ENCODE data around the gene SEC14L5.
"Not testable (repeated sequence)": the region's sequence is repeated elsewhere in the genome, so short reads cannot be mapped to it uniquely, and the experiment has no call there.

SEC14L5 gene

DNA sequence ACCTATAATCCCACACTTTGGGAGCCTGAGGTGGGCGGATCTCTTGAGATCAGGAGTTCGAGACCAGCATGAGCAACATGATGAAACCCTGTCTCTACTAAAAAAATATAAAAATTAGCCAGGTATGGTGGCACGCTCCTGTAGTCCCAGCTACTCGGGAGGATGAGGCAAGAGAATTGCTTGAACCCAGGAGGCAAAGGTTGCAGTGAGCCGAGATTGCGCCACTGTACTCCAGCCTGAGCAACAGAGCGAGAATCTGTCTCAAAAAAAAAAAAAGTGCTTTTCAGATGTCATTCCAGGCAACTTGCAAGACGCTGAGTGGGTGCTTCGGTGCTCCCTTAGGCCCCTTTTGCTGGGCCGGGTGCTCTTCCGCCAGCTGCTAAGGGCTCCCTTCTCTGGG is 86.5 kb downstream of the SEC14L5 start:
- not testable (repeated sequence) for DNase-seq

DNA sequence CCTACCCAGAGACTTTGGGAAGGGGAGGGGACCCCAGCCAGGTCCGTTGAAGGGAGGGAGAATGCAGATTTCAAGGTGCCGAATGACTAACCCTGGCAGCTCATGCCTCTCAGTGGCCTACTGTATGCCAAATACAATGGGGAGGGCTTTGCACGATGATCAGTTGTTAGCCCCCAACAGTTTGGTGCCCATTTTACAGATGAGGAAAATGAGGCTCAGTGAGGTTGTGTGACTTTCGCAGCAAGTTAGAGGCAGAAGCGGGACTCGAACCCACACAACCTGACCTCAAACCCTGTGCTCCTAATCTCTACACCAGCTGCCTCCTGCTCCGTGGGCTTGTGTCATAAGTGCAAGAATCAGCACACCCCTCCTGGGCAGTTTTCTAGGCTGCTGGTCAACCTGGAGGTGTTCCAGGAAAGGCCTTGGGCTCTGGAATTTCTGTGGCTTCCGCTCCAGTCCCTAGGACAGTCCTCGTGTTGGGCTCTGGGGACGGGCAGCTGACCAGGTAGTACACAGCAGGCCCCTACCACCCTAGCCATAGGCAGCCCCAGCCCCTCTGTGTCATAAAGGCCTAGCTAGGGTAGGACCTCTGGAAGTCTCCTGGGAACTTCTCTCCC is 87.5 kb downstream of the SEC14L5 start:
- DNase-seq, result no peak

DNA sequence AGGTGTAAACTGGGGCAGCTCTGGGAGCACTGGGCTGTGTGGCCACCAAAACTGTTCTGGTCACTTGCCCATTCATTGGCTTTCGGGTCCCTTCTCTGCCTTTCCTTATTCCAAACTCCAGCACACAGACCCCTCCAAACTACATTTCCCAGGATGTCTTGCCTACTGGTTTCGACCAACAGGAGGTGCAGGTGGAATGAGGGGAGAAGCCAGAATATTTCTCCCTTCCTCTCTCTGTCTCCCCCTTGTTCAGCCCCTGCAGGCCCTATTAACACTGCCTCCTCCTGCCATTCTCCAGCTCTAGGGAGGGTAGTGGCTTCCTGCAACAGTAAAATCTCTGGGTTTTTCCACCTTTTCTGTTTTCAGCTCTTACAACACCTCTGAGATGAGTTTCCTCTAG is 88.8 kb downstream of the SEC14L5 start:
- DNase-seq, result no peak

DNA sequence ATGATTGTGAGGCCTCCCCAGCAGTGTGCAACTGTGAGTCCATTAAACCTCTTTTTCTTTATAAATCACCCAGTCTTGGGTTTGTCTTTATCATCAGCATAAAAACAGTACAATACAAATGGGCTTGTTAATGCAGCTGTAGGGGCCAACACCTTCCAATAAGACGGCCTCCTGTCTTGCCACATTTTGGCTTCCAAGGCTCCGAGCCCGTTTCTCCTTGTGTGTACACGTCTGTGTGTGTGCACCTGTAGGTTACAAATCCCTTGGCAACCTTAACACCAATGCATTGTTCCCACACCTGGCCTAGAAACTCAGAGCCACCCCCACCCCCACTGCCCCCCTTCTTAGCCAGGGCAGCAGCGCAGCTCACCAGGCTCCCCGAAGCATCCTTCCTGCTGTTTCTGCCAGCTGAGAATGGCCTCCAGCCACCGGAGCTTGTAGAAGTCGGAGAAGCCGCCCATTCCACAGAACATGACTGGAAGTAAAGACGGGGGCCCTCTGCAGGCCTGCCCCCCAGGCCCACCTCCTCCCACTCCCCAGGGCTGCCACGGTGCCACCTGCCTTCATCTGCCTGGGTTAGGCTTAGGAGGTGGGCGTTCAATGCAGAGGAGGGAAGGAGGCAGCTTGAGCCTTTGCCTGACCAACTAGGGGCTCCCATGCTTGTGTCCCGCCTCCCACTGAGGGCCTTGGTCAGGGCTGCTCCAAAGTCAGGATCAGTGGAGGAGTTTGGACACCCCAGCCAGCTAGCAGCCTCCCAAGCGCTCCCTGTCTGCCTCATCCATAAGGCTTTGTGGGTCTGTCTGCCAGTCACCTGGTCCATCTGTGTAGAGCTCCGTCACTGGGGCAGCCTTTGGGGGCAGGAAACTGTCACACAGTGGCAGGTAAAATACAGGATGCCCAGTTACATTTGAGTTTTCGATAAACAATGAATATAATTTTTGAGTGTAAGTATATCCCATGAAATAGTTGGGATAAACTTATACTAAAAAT is 97.0 kb downstream of the SEC14L5 start:
- DNase-seq, result no peak

DNA sequence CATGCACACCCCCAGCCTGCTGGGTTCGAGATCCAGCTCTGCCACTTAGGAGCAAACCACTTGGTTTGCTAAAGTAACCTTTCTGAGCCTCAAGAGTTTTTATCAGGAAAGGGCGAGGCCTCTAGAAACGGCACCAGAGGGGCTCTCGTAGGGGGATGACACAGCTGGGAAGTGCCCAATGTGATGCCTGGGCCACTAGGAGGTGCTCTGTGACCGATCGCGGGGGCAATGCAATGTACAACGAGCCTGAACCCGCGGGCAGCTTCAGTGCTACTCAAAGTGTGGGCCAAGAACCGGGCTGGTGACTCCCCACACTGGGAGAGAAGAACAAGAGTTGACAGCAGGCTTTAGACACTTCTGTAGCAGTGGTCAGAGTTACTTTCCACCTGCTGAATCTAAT is 98.2 kb downstream of the SEC14L5 start:
- DNase-seq, result peak; percentile 23 to 29

DNA sequence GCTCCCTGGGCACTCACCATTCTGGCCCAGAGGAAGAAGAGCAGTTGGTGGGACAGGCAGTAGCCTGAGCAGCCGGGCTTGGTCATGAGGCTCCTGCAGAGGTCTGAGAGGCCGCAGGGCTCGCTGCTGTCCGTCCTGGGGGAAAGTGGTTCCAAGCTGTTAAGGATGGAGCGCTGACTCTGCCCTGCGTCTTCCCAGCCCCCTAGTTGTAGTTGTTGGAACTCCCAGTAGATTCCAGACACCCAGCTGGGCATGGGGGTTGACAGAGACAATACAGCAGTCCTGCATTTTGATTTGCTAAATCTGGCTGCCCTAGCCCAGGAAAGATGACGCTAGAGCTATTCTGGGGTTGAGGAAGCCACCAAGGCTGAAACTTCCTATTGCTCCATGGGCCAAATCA is 100.3 kb downstream of the SEC14L5 start:
- no peak for DNase-seq

DNA sequence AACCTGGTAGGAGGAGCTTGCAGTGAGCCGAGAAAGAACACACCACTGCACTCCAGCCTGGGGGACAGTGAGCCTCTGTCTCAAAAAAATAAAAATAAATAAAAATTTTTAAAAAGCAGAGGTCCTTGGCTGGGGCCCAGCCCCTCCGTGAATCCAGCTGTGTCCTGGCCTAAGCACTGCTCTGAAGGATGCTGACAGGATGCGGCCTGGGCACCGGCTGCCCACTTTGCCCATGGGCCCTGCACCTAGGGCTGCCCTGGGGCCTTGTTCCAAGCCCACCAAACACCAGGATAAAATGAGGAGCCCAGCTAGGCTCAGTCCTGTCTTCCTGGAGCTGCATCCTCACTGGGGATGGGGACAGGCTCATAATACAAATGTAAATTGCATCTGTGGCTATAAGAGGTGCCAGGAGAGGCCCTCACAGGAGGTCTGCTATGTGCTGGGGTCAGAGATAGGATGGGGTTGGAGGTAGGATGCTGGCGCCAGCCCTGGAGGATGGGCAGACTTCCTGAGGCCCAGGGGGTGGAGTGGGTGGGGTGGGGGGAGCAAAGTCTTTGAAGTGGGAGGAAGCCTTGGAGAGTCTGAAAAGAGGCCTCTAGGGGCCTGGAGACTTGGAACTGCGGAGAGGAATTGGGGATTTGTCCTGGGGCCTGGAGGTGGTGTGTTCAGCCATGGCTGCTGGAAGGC is 101.4 kb downstream of the SEC14L5 start:
- DNase-seq, result no peak

DNA sequence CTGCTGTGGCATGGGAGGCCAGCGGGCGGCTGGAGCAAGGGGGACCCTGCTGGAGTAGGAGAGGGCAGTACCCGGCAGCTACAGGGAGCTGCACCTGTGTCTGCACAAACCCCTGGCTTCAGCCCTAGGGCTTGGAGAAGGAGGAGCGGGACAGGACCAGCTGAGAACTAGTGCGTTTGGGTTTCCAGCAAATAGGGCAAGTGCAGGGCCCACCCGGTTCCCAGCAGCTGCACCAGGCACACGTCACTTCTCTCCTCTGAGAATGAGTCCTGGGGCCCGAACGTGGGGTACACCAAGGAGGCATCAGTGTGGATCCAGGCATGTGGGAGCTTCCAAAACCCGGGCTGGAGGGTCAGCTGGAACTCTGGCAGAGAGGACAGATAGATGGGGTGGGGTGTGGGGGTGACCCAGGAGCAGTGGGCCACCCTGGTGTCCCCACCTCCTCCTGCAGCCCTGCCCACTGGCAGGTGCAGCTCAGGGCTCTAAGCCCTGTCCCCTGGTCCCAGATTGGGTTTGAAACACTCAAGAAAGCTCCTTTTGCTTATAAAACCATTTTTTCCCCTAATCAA is 102.0 kb downstream of the SEC14L5 start:
- DNase-seq, result no peak

DNA sequence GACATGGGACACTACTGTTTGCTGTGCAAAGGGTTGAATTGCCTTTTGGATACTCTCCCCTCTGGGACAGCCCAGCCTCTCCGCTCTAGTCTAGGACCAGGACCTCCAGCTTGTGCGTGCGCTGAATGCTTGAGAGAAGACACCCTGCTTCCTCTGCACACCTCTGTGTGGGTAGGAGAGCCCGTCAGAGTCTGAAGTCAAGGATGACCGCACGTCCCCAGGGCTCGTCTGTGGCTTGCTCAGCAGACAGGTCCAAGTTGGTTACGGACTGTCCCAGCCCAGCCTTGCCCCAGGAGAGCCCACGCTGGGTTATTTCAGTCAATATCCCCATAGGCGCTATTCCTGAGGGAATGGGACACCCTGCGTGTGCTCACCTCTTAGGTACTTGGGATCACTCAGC is 103.9 kb downstream of the SEC14L5 start:
- no peak for DNase-seq

DNA sequence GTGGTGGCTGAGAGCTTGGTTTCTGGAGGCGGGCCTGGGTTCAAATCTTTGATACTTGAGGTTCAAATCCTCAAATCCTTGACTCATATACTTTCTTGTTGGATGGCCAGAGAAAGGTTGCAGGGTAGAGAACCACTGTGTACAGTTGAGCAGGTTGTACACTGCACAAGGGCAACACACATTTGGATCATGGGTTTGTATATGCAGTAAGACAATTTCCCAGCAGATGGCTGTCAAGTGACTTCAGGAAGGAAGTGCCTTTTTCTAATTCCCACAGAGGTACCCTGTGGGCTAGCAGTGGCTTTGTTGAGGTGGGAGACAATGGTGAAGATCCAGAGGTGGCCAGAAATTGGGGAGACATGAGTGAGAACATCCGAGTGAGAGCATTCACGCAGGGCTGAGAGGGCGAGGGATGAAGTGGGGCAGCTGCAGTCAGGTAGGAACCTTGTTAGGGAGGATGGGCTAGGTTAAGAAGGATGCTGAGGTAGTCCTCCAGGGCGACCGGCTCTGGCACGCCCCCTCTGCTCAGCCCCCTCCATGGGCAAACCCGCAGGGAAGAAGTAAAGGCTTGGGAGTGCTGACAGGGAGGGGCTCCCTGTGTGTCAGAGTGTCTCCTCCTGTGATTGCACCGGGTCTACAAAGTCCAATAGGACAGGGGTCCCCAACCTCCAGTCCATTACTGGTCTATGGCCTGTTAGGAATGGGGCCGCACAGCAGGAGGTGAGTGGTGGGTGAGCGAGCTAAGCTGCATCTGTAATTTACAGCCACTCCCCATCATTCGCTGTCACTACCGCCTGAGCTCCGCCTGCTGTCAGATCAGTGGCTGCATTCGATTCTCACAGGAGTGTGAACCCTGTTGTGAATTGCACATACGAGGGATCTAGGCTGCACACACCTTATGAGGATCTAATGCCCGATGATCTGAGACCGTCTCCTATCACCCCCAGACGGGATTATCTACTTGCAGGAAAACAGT is 104.9 kb downstream of the SEC14L5 start:
- DNase-seq, result no peak

DNA sequence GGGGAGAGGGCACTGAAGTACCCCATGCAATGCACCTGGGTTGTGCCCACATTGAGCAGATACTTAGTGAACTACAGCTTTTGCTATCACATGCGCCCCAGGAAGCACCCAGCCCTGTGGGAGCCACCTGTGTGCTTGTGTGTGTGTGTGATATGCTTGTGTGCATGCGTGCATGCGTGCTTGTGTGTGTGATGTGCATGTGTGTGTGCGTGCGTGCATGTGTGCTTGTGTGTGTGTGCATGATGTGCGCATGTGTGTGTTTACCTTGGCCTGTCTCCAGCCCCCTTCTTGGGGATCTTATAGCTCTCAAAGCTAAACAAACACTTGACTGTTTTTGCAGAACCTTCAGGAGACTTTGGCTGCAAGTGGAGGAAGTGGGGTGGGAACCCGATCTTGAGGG is 106.8 kb downstream of the SEC14L5 start:
- no peak for DNase-seq

DNA sequence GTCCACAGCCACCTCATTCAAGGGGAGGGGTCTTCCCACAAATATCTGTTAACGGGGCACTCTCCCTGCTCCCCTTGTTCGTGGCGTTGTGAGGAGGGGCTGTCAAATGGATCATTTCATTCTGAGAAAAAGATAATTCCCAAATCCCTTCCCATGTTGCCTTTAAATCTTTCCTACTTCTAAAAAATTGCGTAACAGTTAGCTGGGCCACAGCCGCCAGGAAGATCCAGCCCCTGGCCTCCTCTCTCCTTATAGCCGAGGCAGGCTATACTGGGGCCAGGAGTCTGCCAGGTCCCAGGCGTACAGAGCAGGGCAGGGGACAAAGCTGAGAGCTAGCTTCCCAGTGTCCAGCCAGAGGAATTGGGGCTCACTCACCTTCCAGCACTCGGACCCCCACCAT is 107.2 kb downstream of the SEC14L5 start:
- DNase-seq, result no peak

DNA sequence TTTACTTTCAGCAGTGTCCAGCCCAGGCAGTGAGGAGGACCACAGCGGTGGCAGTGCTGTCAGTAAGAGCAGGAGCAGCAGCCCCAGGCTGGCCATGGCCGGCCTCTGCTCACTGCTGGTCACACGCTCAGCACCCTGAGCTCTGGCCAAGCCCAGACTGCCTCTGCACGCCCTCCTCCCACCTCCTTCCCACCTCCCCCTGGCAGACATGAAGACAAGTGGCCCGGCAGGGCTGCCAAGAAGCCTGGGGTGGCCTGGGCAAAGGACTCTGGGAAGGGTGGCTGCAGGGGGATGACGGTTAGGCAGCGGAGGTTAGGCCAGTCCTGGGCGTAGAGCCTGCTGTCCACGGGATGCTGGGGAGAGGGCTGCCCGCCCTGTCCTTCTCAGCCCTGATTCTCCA is 107.7 kb downstream of the SEC14L5 start, which contains the start of gene C16orf89:
Gene C16orf89 (minus strand): TSS at position 144 of the 400 bp plus-strand sequence. CDS start 48 bp downstream, at position 96.
- DNase-seq, result no peak

DNA sequence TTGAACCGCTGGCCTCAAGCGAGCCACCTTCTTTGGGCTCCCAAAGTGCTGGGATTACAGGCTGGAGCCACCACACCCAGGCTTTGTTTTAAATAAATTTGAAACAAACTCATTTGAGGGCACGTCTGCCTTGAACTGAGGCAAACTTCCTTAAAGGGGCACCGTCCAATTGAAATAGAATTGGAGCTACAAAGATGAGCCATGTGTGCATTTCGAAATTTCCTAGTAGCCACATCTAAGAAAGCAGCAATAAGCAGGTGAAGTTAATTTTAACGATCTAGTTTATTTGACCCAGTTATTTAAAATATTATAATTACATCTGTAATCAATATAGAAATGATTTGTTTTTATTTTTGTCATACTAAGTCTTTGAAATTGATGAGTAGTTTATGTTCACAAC is 108.4 kb downstream of the SEC14L5 start:
- no peak for DNase-seq
